HG03159 (cell line): ENCODE results near the gene TRIM69.
"Not testable (repeated sequence)": the region's sequence is repeated elsewhere in the genome, so short reads cannot be mapped to it uniquely, and the experiment has no call there.

Experiments used
- ATAC-seq: cut with Tn5 transposase; IDR thresholded peaks from one replicate; pipeline ENCODE4 v1.9.1; 2021; ENCODE audit warnings: mild to moderate bottlenecking, moderate library complexity; ENCODE audit not compliant: unreplicated experiment

The TRIM69 gene, protein sequence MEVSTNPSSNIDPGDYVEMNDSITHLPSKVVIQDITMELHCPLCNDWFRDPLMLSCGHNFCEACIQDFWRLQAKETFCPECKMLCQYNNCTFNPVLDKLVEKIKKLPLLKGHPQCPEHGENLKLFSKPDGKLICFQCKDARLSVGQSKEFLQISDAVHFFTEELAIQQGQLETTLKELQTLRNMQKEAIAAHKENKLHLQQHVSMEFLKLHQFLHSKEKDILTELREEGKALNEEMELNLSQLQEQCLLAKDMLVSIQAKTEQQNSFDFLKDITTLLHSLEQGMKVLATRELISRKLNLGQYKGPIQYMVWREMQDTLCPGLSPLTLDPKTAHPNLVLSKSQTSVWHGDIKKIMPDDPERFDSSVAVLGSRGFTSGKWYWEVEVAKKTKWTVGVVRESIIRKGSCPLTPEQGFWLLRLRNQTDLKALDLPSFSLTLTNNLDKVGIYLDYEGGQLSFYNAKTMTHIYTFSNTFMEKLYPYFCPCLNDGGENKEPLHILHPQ

GRCh38 chr15:44736181-44736765, at the start of gene TRIM69:
TSS of gene TRIM69 (plus strand) at chr15:44736528. CDS start at chr15:44736705, 177 bp downstream.
- no peak for ATAC-seq

- ATAC-seq = not testable (repeated sequence)
Measured at GRCh38 chr15:44689318-44689717, 47.0 kb upstream of the TRIM69 start.

- ATAC-seq = not testable (repeated sequence)
Measured at GRCh38 chr15:44690245-44690644, 46.1 kb upstream of the TRIM69 start.

DNA sequence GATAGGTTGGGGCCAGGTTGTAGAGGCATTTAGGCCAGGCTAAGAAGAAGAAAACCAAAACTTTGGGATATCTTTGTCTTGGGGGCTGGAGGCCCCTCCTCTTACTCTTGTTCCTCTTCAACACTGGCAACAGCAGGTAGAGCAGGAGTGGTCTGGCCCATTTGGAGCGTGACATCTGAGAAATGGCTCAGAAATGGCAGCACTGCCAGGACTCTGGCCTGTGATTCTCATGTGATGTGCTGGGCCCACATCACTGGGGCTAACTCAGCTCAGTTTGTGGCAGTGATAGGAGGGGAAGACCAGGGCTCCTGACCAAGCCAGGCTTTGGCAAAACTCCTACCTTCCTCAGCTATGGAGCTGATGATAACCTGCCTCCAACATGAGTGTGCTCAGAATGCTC, 43.7 kb upstream of the TRIM69 start:
- ATAC-seq = no peak

GRCh38 chr15:44694416-44694815, 41.9 kb upstream of the TRIM69 start:
- no peak for ATAC-seq

DNA sequence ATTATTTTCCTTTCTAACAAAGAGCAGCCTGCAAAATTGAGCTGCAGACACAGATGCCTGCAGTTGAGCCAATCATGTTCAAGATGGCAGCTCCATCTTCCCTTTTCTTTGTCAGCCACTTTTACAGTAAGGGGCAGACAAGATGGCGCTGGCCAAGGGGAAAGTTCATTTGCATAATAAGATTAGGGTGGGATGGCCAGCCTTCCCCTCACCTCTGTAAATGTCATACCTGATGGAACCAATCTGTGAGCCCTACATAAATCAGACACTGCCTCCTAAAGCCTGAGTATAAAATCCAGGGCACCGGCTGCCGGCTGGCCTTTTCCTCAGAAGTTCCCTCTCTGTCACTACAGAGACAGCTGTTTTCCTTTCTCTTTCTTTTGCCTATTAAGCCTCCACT, 41.0 kb upstream of the TRIM69 start:
- ATAC-seq = no peak

DNA sequence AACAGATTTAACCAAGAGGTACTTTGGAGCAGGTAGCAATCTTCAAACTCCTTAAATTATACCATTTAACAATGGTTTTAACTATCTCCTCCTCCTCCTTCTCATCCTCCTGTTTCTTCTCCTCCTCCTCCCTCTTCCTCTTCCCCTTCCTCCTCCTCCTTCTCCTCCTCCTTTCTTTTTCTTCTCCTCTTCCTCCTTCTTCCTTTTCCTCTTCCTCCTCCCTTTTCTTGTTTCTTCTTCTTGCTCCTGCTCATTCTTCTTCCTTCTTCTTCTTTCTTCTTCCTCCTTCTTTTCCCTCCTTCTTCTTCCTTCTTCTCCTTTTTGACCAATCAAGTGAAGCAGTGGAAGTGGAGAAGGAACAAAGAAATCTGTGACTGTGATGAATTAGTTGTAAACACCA, 39.3 kb upstream of the TRIM69 start:
- ATAC-seq = no peak

GRCh38 chr15:44698641-44699040, 37.7 kb upstream of the TRIM69 start:
- no peak for ATAC-seq

DNA sequence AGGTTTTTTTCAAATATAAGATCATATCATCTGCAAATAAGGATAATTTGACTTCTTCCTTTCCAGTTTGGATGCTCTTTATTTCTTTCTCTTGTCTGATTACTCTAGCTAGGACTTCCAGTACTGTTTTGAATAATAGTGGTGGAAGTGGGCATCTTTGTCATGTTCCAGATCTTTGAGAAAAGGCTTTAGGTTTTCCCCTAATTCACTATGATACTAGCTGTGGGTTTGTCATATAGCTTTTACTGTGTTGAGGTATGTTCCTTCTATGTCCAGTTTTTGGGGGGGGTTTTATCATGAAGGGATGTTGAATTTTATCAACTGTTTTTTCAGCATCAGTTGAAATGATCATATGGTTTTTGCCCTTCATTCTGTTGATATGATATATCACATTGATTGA, 35.7 kb upstream of the TRIM69 start:
- not testable (repeated sequence) for ATAC-seq

DNA sequence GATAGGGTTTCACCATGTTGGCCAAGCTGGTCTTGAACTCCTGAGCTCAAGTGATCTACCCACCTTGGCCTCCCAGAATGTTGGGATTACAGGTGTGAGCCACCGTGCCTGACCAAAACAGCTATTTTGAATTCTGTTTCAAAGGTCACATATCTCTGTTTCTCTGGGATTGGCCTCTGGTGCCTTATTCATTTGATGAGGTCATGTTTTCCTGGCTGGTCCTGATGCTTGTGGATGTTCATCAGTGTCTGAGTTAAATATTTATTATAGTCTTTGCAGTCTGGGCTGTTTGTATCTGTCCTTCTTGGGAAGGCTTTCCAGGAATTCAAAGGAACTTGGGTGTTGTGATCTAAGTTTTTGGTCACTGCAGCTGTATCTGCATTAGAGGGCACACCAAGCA, 30.3 kb upstream of the TRIM69 start:
- ATAC-seq = no peak

DNA sequence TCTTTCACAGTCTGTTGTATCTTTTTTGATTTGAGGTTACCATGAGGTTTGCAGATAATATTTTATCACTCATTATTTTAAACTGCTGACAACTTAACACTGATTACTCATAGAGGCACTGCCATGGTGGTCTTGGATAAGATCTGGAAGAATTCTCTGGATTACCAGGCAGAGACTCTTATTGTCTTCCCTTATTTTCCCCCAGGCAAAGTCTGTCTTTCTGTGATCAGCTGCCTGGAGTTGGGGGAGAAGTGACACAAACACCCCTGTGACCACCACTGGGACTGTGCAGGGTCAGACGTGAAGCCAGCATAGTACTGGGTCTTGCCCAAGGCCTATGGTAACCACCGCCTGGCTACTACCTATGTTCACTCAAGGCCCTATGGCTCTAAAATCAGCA, 29.9 kb upstream of the TRIM69 start:
- ATAC-seq = no peak

- ATAC-seq = no peak
Measured at GRCh38 chr15:44706946-44707636, 29.2 kb upstream of the TRIM69 start.

GRCh38 chr15:44710236-44711095, 25.9 kb upstream of the TRIM69 start:
- ATAC-seq = no peak

GRCh38 chr15:44711096-44711742, 25.1 kb upstream of the TRIM69 start, which contains the start of the genes B2M and PATL2:
TSS of gene B2M (plus strand) at chr15:44711517. CDS start at chr15:44711547, 30 bp downstream.
TSS of gene PATL2 (minus strand) at chr15:44711323. CDS start at chr15:44676490, 34,833 bp downstream.
- peak; percentile 75 for ATAC-seq

DNA sequence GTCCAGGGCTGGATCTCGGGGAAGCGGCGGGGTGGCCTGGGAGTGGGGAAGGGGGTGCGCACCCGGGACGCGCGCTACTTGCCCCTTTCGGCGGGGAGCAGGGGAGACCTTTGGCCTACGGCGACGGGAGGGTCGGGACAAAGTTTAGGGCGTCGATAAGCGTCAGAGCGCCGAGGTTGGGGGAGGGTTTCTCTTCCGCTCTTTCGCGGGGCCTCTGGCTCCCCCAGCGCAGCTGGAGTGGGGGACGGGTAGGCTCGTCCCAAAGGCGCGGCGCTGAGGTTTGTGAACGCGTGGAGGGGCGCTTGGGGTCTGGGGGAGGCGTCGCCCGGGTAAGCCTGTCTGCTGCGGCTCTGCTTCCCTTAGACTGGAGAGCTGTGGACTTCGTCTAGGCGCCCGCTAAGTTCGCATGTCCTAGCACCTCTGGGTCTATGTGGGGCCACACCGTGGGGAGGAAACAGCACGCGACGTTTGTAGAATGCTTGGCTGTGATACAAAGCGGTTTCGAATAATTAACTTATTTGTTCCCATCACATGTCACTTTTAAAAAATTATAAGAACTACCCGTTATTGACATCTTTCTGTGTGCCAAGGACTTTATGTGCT, 24.5 kb upstream of the TRIM69 start:
- peak; percentile 8 for ATAC-seq

DNA sequence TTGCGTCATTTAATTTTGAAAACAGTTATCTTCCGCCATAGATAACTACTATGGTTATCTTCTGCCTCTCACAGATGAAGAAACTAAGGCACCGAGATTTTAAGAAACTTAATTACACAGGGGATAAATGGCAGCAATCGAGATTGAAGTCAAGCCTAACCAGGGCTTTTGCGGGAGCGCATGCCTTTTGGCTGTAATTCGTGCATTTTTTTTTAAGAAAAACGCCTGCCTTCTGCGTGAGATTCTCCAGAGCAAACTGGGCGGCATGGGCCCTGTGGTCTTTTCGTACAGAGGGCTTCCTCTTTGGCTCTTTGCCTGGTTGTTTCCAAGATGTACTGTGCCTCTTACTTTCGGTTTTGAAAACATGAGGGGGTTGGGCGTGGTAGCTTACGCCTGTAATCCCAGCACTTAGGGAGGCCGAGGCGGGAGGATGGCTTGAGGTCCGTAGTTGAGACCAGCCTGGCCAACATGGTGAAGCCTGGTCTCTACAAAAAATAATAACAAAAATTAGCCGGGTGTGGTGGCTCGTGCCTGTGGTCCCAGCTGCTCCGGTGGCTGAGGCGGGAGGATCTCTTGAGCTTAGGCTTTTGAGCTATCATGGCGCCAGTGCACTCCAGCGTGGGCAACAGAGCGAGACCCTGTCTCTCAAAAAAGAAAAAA, 23.9 kb upstream of the TRIM69 start:
- ATAC-seq = no peak

- no peak for ATAC-seq
Measured at GRCh38 chr15:44713006-44713966, 23.0 kb upstream of the TRIM69 start.
